Esophagus muscularis mucosa (tissue), 4 donors: ENCODE measurements around the gene MAN1A2.

Experiments used
- CTCF ChIP-seq, 3 experiments: fragments of 200-600 bp in 2 of 3; fragments of 450-650 bp in 1 of 3; sonication (generic) in 2 of 3; IDR thresholded peaks; one replicate each; pipeline ENCODE4 v1.5.1; 2017 to 2019; ENCODE audit warnings: antibody characterized with exemption in 3 of 3, mild to moderate bottlenecking in 2 of 3, moderate library complexity in 1 of 3
- EP300 ChIP-seq: sonication (generic); formaldehyde crosslinking; IDR thresholded peaks from one replicate; pipeline ENCODE4 v1.6.1; 2017; ENCODE audit warnings: antibody characterized with exemption
- POLR2A ChIP-seq: fragments of 450-650 bp; IDR thresholded peaks from one replicate; pipeline ENCODE4 v1.6.1; 2017; ENCODE audit warnings: antibody characterized with exemption, moderate library complexity, mild to moderate bottlenecking, low read depth

- no peak for TF ChIP-seq EP300
- no peak for TF ChIP-seq POLR2A
- no peak for TF ChIP-seq CTCF (IDR thresholded peaks at IDR 0.05)
Measured at GRCh38 chr1:117540532-117540931, 173.3 kb downstream of the MAN1A2 start.
